Stomach smooth muscle (tissue), 2 donors: ENCODE measurements around the gene MPDZ.

ENCODE experiments used
- H3K27ac ChIP-seq: one replicate; pipeline ENCODE4 v1.7.0; 2013; ENCODE audit warnings: mild to moderate bottlenecking, low read length, inconsistent platforms
- H3K27me3 ChIP-seq, 2 donors: one replicate each; pipeline ENCODE4 v1.7.0; 2013; ENCODE audit warnings: low read length in 2 of 2; ENCODE audit not compliant: insufficient read depth in 2 of 2, control insufficient read depth in 1 of 2
- H3K36me3 ChIP-seq, 2 donors: one replicate each; pipeline ENCODE4 v1.7.0; 2013; ENCODE audit warnings: low read length in 2 of 2; ENCODE audit not compliant: control insufficient read depth in 2 of 2, insufficient read depth in 2 of 2
- H3K4me1 ChIP-seq: one replicate; pipeline ENCODE4 v1.7.0; 2013; ENCODE audit warnings: low read length; ENCODE audit not compliant: control insufficient read depth, insufficient read depth
- H3K4me3 ChIP-seq, 2 donors: one replicate each; pipeline ENCODE4 v1.7.0; 2013; ENCODE audit warnings: low read length in 2 of 2
- H3K9ac ChIP-seq, 2 donors: one replicate each; pipeline ENCODE4 v1.7.0; 2013; ENCODE audit warnings: low read length in 2 of 2, mild to moderate bottlenecking in 1 of 2
- H3K9me3 ChIP-seq, 2 donors: one replicate each; pipeline ENCODE4 v1.7.0; 2013; ENCODE audit warnings: low read length in 2 of 2; ENCODE audit not compliant: control insufficient read depth in 2 of 2
- donor health status: healthy.
- donor health status: Pancreatic carcinoma.

MPDZ gene

GRCh38 chr9:13186774-13187173 is 92.7 kb downstream of the MPDZ start:
- no peak overlapping the region for H3K27ac ChIP-seq
- H3K36me3 ChIP-seq = peaks cover 17 to 18% of the 10 kb centered on the region in 2 donors
- no peaks in the 10 kb centered on the region for H3K9me3 ChIP-seq
- no peaks in the 10 kb centered on the region for H3K4me1 ChIP-seq
- H3K9ac ChIP-seq = no peak overlapping the region
- no peaks in the 10 kb centered on the region for H3K27me3 ChIP-seq
- no peak overlapping the region for H3K4me3 ChIP-seq

- Histone ChIP-seq H3K27me3 (no peaks in the 10 kb centered on the region), H3K27ac (no peak overlapping the region), H3K36me3 (peaks cover 14 to 15% of the 10 kb centered on the region in 2 donors), H3K4me3 (no peak overlapping the region), H3K9me3 (no peaks in the 10 kb centered on the region), H3K9ac (no peak overlapping the region), H3K4me1 (no peaks in the 10 kb centered on the region)
These were observed 93.4 kb downstream of the MPDZ start for GRCh38 chr9:13186091-13186490.

- Histone ChIP-seq H3K36me3 (peaks cover 0 to 7% of the 10 kb centered on the region in 2 donors), H3K9me3 (no peaks in the 10 kb centered on the region), H3K4me3 (no peak overlapping the region), H3K27ac (no peak overlapping the region), H3K4me1 (no peaks in the 10 kb centered on the region), H3K27me3 (no peaks in the 10 kb centered on the region), H3K9ac (no peak overlapping the region)
These were observed 97.8 kb downstream of the MPDZ start for GRCh38 chr9:13181652-13182051.

GRCh38 chr9:13179257-13179656 is 100.2 kb downstream of the MPDZ start:
- no peak overlapping the region for H3K27ac ChIP-seq
- H3K4me3 ChIP-seq = no peak overlapping the region
- H3K27me3 ChIP-seq = no peaks in the 10 kb centered on the region
- no peak overlapping the region for H3K9ac ChIP-seq
- H3K9me3 ChIP-seq = no peaks in the 10 kb centered on the region
- H3K4me1 ChIP-seq = no peaks in the 10 kb centered on the region
- peaks cover 12 to 15% of the 10 kb centered on the region in 2 donors for H3K36me3 ChIP-seq

GRCh38 chr9:13175732-13176131 is 103.8 kb downstream of the MPDZ start:
- Histone ChIP-seq H3K27ac (no peak overlapping the region), H3K27me3 (no peaks in the 10 kb centered on the region), H3K4me1 (no peaks in the 10 kb centered on the region), H3K9ac (no peak overlapping the region), H3K36me3 (peaks cover 12 to 15% of the 10 kb centered on the region in 2 donors), H3K9me3 (no peaks in the 10 kb centered on the region), H3K4me3 (no peak overlapping the region)

GRCh38 chr9:13174906-13175639 is 104.4 kb downstream of the MPDZ start:
- H3K9ac ChIP-seq = no peak overlapping the region
- no peaks in the 10 kb centered on the region for H3K4me1 ChIP-seq
- peaks cover 14 to 15% of the 10 kb centered on the region in 2 donors for H3K36me3 ChIP-seq
- H3K27me3 ChIP-seq = no peaks in the 10 kb centered on the region
- H3K27ac ChIP-seq = no peak overlapping the region
- H3K4me3 ChIP-seq = no peak overlapping the region
- H3K9me3 ChIP-seq = no peaks in the 10 kb centered on the region

- Histone ChIP-seq H3K4me1 (no peaks in the 10 kb centered on the region), H3K36me3 (peaks cover 14 to 15% of the 10 kb centered on the region in 2 donors), H3K27ac (no peak overlapping the region)
These were observed 105.9 kb downstream of the MPDZ start for GRCh38 chr9:13173553-13173952.

GRCh38 chr9:13171261-13171660 is 108.2 kb downstream of the MPDZ start:
- no peak overlapping the region for H3K9ac ChIP-seq
- H3K36me3 ChIP-seq = peaks cover 20 to 25% of the 10 kb centered on the region in 2 donors
- no peaks in the 10 kb centered on the region for H3K4me1 ChIP-seq
- H3K27ac ChIP-seq = no peak overlapping the region
- H3K27me3 ChIP-seq = no peaks in the 10 kb centered on the region
- H3K4me3 ChIP-seq = no peak overlapping the region
- no peaks in the 10 kb centered on the region for H3K9me3 ChIP-seq

More at GRCh38 chr9:13173553-13173952, 105.9 kb downstream of the MPDZ start:
- H3K4me3 ChIP-seq = no peak overlapping the region
- H3K27me3 ChIP-seq = no peaks in the 10 kb centered on the region
- no peak overlapping the region for H3K9ac ChIP-seq
- H3K9me3 ChIP-seq = no peaks in the 10 kb centered on the region

- Histone ChIP-seq H3K9me3 (no peaks in the 10 kb centered on the region), H3K27ac (no peak overlapping the region), H3K4me1 (no peaks in the 10 kb centered on the region), H3K4me3 (no peak overlapping the region), H3K36me3 (peaks cover 10 to 16% of the 10 kb centered on the region in 2 donors), H3K9ac (no peak overlapping the region), H3K27me3 (no peaks in the 10 kb centered on the region)
These were observed 112.5 kb downstream of the MPDZ start for GRCh38 chr9:13166996-13167395.

GRCh38 chr9:13165956-13166355 is 113.5 kb downstream of the MPDZ start:
- Histone ChIP-seq H3K9me3 (no peaks in the 10 kb centered on the region), H3K4me3 (no peak overlapping the region), H3K9ac (no peak overlapping the region), H3K4me1 (no peaks in the 10 kb centered on the region), H3K27ac (no peak overlapping the region), H3K27me3 (no peaks in the 10 kb centered on the region), H3K36me3 (peaks cover 16 to 17% of the 10 kb centered on the region in 2 donors)

- no peaks in the 10 kb centered on the region for H3K27me3 ChIP-seq
- H3K27ac ChIP-seq = no peak overlapping the region
- H3K9me3 ChIP-seq = no peaks in the 10 kb centered on the region
- no peak overlapping the region for H3K9ac ChIP-seq
- H3K36me3 ChIP-seq = peaks cover 16 to 17% of the 10 kb centered on the region in 2 donors
- H3K4me1 ChIP-seq = no peaks in the 10 kb centered on the region
- H3K4me3 ChIP-seq = no peak overlapping the region
These were observed 114.1 kb downstream of the MPDZ start for GRCh38 chr9:13165236-13165945.
